Measurements from ENCODE around the gene ZDHHC4.
A peak's percentile ranks its signal among the peaks of the same experiment; 100 is the strongest.
"Not testable (repeated sequence)": the region's sequence is repeated elsewhere in the genome, so short reads cannot be mapped to it uniquely, and the experiment has no call there.

Gene ZDHHC4

GRCh38 chr7:6559896-6560295 is 17.4 kb upstream of the ZDHHC4 start:
- DNase-seq (ENCODE audit: low read depth in 1 of 2, low spot score in 1 of 2) = no peak

GRCh38 chr7:6562106-6562505 is 15.1 kb upstream of the ZDHHC4 start:
- no peak for DNase-seq (ENCODE audit: low read depth in 1 of 2, low spot score in 1 of 2)

DNA sequence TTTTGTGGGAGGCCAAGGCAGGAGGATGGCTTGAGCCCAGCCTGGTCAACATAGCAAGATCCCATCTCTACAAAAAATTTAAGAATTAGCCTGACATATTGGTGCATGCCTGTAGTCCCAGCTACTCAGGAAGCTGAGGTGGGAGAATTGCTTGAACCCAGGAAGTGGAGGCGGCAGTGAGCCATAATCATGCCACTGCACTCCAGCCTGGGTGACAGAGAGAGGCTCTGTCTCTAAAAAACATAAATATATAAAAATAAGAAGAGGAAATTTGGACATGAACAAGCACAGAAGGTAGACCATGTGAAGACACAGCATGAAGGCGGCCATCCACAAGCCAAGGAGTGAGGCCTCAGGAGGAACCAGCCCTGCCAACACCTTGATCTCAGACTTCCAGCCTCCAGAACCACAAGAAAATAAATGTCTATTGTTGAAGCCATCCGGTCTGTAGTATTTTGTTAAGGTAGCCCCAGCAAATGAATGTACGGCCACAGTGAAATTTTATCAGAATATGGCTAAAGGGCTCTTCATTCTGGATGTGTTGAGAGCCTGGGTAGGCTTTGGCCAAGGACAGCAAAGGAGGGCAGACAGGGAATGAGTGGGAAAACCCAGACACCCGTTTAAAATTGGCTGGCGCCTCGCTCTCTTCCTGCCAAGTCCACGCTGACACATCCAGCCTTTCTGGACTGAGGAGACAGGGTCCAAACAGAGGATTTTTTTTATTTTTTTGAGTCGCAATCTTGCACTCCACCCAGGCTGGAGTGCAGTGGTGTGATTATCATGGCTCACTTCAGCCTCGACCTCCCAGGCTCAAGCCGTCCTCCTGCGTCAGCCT is 13.1 kb upstream of the ZDHHC4 start:
- no peak for DNase-seq (ENCODE audit: low read depth in 1 of 2, low spot score in 1 of 2)

DNA sequence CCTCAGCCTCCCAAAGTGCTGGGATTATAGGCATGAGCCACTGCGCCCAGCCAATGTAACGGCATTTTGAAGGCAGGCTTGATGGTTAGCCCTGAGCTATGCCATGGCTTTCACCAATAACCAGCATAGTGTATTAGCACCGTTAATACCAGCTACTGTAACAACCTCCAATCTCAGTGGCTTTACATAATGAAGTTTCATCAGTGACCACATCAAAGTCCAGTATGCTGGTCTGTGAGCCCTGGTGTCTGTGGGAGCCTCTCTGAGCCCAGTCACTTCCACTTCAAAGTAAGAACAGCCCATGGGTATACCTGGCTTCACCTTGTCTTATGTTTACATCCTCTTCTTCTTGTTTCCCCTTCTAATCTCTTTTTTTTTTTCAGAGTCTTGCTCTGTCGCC is 11.6 kb upstream of the ZDHHC4 start:
- no peak for DNase-seq (ENCODE audit: low read depth in 1 of 2, low spot score in 1 of 2)

DNA sequence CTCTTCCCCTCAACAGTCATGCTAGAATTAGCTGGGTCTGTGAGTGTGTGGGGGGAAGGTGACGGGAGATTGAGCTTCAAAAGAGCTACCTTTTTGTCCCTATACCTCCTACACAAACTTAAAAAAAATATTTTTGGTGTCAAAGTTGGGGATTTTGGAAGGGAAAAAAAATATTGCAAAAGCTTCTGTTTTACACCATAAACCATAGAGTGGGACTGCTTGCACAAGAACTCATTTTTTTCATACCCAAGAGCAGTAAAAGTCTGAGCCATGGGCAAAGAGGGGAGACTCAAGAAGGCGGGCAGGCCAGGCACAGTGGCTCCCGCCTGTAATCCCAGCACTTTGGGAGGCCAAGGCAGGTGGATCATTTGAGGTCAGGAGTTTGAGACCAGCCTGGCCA is 9.4 kb upstream of the ZDHHC4 start:
- DNase-seq (ENCODE audit: low read depth in 1 of 2, low spot score in 1 of 2) = no peak

DNA sequence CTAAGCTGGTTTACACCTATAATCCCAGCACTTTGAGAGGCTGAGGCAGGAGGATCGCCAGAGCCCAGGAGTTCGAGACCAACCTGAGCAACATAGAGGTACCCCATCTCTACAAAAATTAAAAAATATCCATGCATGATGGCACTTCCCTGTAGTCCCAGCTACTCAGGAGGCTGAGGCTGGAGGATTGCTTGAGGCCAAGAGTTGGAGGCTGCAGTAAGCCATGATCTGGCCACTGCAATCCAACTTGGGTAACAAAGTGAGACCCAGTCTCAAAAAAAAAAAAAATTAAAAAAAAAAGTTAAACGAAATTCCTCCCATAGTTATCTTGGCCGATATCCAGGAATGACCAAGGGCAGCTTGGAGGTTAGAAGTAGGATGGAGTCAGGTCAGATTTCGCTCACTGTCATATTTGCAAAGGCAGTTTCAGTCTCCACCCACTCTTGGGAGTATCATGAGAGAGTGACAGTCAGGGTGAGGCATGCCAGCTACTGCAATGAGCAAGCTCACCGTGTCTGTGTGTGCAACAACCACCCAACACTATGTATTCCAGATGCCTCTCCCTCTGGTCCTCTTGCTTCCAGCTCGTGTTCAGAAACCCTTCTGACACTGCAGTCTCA is 6.0 kb upstream of the ZDHHC4 start:
- DNase-seq (ENCODE audit: low read depth in 1 of 2, low spot score in 1 of 2) = no peak

DNA sequence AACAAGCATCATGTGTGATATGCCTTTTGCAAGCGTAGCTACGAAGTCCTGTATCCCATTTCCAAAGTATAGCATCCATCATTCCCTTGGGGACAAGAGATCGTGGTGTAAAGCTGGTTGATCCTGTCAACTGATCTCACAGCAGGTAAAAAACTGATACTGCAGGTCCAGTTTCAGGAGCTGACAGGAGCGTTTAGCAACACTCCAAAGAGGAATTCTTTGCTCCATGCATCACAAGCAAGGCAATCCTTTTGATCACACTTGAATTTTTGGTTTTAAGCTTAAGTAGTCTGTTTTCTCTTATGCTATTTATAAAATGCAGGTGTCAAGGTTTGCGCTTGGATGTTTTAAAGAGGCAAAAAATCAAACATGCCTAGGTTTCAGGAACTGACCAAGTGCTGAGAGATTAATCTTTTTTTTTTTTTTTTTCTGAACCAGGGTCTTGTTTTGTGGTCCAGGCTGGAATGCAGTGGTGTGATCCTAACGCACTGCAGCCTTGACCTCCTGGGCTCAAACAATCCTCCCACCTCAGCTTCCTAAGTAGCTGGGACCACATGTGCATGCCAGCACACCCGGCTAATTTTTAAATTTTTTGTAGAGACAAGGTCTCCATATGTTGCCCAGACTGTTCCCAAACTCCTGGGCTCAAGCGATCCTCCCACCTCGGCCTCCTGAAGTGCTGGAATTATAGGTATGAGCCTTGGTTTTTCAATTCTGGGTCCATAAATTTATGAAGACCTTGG is 1.8 kb upstream of the ZDHHC4 start:
- no peak for DNase-seq (ENCODE audit: low read depth in 1 of 2, low spot score in 1 of 2)

DNA sequence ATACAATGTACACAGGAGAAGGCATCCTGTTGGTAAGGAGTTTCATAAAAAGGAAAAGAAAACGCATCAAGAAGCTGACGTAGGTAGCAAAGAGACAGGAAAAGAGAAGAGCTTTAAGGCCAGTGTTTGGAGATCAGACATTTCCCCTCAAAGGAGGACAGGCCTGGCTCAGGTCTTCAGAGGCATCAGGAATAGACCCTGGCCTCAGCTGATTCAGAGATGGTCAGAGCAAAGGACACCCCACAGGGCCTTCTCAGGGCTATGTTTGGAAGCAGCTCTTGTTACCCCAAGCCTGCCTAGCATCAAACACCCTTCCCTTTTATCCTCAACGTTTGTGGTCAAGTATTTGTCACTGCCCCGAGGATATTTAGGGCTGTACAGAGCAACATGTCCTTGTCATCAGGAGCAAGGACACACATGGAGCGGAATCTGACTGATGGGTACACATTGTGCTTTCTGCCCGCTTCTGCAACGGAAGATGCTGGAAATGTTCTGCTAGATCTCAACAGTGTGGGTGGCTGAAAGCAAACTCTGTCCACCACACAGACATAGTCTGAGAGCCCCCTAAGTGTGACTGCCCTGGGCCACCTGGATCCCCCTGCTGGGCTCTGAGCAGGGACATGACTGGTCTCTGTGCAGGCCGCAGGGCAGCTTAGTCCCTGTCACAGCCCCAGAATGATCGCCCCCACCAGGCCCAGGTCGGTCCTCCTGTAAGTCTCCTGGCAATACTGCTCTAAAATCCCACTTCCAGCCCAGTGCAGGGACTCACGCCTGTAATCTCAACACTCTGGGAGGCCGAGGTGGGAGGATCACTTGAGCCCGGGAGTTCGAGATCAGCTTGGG is 1.0 kb upstream of the ZDHHC4 start:
- DNase-seq (ENCODE audit: low read depth in 1 of 2, low spot score in 1 of 2) = no peak

DNA sequence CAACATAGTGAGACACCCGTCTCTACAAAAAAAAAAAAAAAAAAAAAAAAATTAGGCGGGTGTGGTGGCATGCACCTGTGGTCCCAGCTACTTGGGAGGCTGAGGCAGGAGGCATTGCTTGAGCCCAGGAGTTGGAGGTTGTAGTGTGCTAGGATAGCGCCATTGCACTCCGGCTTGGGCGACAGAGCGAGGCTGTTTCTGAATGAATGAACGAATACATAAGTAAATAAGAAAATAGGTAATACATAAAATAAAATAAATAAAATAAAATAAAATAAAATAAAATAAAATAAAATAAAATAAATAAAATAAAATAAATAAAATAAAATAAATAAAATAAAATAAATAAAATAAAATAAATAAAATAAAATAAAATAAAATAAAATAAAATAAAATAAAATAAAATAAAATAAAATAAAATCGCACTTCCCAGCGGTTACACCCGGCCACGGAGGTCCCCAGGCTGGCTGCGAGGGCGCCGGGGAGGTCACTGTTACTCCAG is 336 bp upstream of the ZDHHC4 start:
- DNase-seq (ENCODE audit: low read depth in 1 of 2, low spot score in 1 of 2) = not testable (repeated sequence)

GRCh38 chr7:6578114-6579084 is 1.1 kb downstream of the ZDHHC4 start:
- DNase-seq (ENCODE audit: low read depth in 1 of 2, low spot score in 1 of 2) = no peak

DNA sequence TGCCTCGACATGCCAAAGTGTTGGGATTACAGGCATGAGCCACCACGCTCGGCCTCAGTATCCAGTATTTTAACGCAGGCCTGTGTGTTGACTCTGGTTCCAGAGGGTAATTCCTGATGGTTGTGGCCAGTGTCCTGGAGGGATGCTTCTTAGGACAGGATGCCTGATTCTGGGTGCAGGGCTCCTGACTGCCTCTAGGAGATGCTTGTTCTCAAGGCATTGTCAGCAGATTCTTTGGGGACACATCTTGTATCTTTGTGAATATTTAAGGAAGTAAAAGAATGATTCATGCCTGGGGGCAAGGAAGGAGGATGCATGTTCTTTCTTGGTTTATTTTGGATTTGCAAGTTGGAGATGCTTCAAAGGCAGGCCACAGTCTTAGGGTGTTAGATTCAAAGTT is 2.2 kb downstream of the ZDHHC4 start:
- DNase-seq (ENCODE audit: low read depth in 1 of 2, low spot score in 1 of 2) = no peak

- not testable (repeated sequence) for DNase-seq (ENCODE audit: low read depth in 1 of 2, low spot score in 1 of 2)
Measured at GRCh38 chr7:6585746-6586432, 8.6 kb downstream of the ZDHHC4 start.

- no peak for DNase-seq (ENCODE audit: low read depth in 1 of 2, low spot score in 1 of 2)
Measured at GRCh38 chr7:6588566-6588965, 11.3 kb downstream of the ZDHHC4 start.

DNA sequence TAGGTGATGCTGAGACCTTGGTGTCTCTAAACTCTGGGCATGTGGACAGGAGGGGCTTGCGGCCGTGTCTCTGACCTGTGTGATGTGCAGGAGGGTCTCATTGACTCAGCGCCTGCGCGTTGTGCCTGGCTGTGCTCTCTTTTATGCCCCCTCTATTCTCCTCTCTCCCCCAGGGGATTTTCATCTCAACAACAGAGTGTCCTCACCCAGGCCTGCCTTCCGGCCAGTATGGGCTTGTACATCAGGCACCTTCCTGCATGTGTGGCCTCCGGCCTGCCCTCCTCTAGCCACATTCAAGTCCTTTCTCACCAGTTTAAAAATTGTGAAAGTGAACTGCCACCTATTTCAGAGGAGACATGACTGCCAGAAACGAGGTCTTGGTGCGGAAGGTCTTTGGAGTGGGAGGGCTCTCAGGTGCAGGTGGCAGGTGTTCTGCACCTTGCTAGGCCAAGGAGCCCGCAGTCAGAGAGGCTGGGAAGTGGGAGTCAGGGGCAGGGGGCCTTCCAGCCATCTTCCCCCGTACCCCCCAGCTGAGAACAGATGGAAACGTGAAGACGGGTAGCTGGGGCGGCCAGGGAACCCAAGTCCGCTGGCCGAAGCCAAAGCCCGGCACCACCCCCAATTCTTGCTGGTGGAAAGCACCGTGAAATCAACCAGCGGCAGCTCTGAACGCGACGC is 12.0 kb downstream of the ZDHHC4 start:
- DNase-seq (ENCODE audit: low read depth in 1 of 2, low spot score in 1 of 2) = no peak

- peak; percentile 57 to 79 for DNase-seq (ENCODE audit: low read depth in 1 of 2, low spot score in 1 of 2)
Measured at GRCh38 chr7:6589829-6590644, 12.8 kb downstream of the ZDHHC4 start, which contains the start of gene INTS15. INTS15 (plus strand) TSS chr7:6590021; CDS start chr7:6590284, 263 bp downstream.

- DNase-seq (ENCODE audit: low read depth in 1 of 2, low spot score in 1 of 2) = no peak
Measured at GRCh38 chr7:6590645-6591110, 13.4 kb downstream of the ZDHHC4 start.

GRCh38 chr7:6600093-6600492 is 22.8 kb downstream of the ZDHHC4 start:
- no peak for DNase-seq (ENCODE audit: low read depth in 1 of 2, low spot score in 1 of 2)

DNA sequence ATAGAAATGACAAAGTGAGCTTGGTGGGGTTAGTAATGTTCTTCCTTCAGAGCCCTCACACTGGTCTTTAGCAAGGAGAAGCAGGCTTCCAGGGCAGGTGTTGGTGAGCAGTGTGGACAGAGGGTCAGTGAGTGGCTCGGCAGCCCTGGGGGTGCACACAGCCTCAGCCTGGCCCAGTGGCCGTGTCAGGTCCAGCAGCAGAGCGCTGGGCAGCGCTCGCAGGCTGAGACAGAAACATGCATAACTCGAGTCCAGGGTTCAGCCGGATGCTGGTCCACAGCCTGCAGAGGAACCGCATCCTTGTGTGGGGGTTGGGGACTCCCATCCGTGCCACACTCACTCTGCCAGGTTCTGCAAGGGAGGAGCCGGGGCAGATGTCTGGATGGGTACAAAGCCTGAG is 27.2 kb downstream of the ZDHHC4 start:
- DNase-seq (ENCODE audit: low read depth in 1 of 2, low spot score in 1 of 2) = no peak

All from activated T-helper 1 cell treated with anti-CD3 and anti-CD28 coated beads, Interleukin-2, amount 50 U/mL, for 16 hours (primary cell).